ENCODE data around the gene FARP2. TPM values are rescaled to one million over a fixed set of nuclear protein-coding genes. Genes with fewer than 3 reads are reported as not detected.

FARP2 gene
- total and polyA plus RNA-seq, 10 of the 15 experiments (the other 5 are each of a cell fraction or from before 2014, with no cell fraction given): 5.5 to 67.5 (median 36.8) TPM

DNA sequence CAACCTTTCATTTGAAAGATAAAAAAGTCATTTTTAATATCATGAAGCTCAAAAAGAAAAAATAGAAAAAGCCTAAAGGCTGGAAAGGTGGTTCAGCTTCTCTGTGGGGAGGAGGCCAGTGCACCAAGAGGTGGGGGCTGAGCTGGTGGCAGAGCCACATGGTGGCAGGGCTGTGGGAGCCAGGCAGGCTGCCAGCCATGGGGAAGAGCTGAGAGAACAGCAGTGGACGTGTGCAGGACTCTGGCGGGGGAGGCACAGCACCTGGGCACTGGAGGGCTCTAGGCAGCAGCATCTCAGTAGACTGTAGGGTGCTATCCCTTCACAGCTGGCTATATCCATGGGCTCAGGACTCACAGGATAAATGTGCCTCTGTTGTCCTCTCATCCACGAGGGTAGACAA, 104.5 kb downstream of the FARP2 start:
- intact Hi-C loops (cut with micrococcal nuclease; ENCODE audit: unreplicated experiment) (no loop called here), in situ Hi-C loops (cut with MboI) (no loop called here)
- WGBS (ENCODE audit: insufficient coverage, insufficient replicate concordance, low lambda C conversion rate, missing lambda C conversion rate): 48% methylated on average over 3 of the region's 3 CpGs
- RAD21 ChIA-PET (ENCODE audit: unreplicated experiment): no interaction called here
- H3K79me2 ChIP-seq (ENCODE audit: control insufficient read depth, insufficient read depth, low read length): no peaks in the 10 kb centered on the region
- no peak overlapping the region for H3K4me3 ChIP-seq
- H3K27me3 ChIP-seq (replicated peaks in 1 of 2; ENCODE audit: control insufficient read depth in 2 of 2, insufficient read depth in 2 of 2, low read length in 1 of 2): no peaks in the 10 kb centered on the region
- no peaks in the 10 kb centered on the region for H3K4me1 ChIP-seq (ENCODE audit: control insufficient read depth, insufficient read depth, low read length)
- CTCF ChIA-PET: interaction anchor here (1.6 kb wide), 1 partner anchor 14 kb away, joined by 6 read pairs; no protein-coding TSS in a partner anchor
- SMC1A ChIA-PET (ENCODE audit: uncharacterized antibody, unreplicated experiment): interaction anchor here (1.1 kb wide), 1 partner anchor 32 kb away, joined by 3 read pairs; no protein-coding TSS in a partner anchor
- no TSS peak for BruUV-seq (replicated peaks)
- TF ChIP-seq ZZZ3 (IDR thresholded peaks at IDR 0.05; ENCODE audit: control insufficient read depth, insufficient read length, low read depth): no peak
- TF ChIP-seq NFYA (IDR thresholded peaks at IDR 0.05; ENCODE audit: borderline replicate concordance, low read depth, low read length): no peak
- TF ChIP-seq ASH2L (IDR thresholded peaks at IDR 0.05; ENCODE audit: borderline replicate concordance, low read depth): no peak
- TF ChIP-seq TBL1XR1 (IDR thresholded peaks at IDR 0.05; ENCODE audit: low read depth, low read length): no peak
- TF ChIP-seq MEF2B (IDR thresholded peaks at IDR 0.05; ENCODE audit: partially characterized antibody, poor library complexity, severe bottlenecking): no peak
- no peak for TF ChIP-seq KDM1A (IDR thresholded peaks at IDR 0.05; ENCODE audit: borderline replicate concordance)
- TF ChIP-seq, protein P1, sequence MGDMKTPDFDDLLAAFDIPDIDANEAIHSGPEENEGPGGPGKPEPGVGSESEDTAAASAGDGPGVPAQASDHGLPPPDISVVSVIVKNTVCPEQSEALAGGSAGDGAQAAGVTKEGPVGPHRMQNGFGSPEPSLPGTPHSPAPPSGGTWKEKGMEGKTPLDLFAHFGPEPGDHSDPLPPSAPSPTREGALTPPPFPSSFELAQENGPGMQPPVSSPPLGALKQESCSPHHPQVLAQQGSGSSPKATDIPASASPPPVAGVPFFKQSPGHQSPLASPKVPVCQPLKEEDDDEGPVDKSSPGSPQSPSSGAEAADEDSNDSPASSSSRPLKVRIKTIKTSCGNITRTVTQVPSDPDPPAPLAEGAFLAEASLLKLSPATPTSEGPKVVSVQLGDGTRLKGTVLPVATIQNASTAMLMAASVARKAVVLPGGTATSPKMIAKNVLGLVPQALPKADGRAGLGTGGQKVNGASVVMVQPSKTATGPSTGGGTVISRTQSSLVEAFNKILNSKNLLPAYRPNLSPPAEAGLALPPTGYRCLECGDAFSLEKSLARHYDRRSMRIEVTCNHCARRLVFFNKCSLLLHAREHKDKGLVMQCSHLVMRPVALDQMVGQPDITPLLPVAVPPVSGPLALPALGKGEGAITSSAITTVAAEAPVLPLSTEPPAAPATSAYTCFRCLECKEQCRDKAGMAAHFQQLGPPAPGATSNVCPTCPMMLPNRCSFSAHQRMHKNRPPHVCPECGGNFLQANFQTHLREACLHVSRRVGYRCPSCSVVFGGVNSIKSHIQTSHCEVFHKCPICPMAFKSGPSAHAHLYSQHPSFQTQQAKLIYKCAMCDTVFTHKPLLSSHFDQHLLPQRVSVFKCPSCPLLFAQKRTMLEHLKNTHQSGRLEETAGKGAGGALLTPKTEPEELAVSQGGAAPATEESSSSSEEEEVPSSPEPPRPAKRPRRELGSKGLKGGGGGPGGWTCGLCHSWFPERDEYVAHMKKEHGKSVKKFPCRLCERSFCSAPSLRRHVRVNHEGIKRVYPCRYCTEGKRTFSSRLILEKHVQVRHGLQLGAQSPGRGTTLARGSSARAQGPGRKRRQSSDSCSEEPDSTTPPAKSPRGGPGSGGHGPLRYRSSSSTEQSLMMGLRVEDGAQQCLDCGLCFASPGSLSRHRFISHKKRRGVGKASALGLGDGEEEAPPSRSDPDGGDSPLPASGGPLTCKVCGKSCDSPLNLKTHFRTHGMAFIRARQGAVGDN (IDR thresholded peaks at IDR 0.05): no peak
- no peak for TF ChIP-seq TAF1 (IDR thresholded peaks at IDR 0.05; ENCODE audit: borderline replicate concordance, low read depth, low read length)
- TF ChIP-seq NFYB (IDR thresholded peaks at IDR 0.05; ENCODE audit: insufficient read depth, low read depth, low read length): no peak
- POLR2A ChIA-PET: no interaction called here
- no peak overlapping the region for H3K9ac ChIP-seq (ENCODE audit: control insufficient read depth, insufficient read depth, low read length)
- no peak for FAIRE-seq
- H4K20me1 ChIP-seq (ENCODE audit: control insufficient read depth, insufficient read depth): no peaks in the 10 kb centered on the region; the same call in 1 of the 2 replicates
- no peaks in the 10 kb centered on the region for H3K9me3 ChIP-seq (replicated peaks; ENCODE audit: control insufficient read depth, insufficient read depth, low read length)
- no peak for DNase-seq (ENCODE audit: low read depth, low spot score)
- no peak; the same call in 2 of the 3 replicates for ATAC-seq
- no peak overlapping the region for H3K4me2 ChIP-seq (ENCODE audit: control insufficient read depth, insufficient read depth)
- H2AFZ ChIP-seq (ENCODE audit: control insufficient read depth, low read depth, low read length): no peak overlapping the region
- no peak overlapping the region for H3K27ac ChIP-seq (ENCODE audit: control insufficient read depth, insufficient read depth)
- H3K36me3 ChIP-seq (ENCODE audit: control insufficient read depth in 2 of 2, insufficient read depth in 2 of 2, low read length in 1 of 2): no peaks in the 10 kb centered on the region

Measured in GM12878 (cell line).